Liver (tissue), 9 donors: ENCODE results near the gene SCUBE3. TPM values are rescaled to one million over a fixed set of nuclear protein-coding genes. Genes with fewer than 3 reads are reported as not detected.
A peak's percentile ranks its signal among the peaks of the same experiment; 100 is the strongest.

Source experiments
- DNase-seq: peaks from one replicate; pipeline ENCODE4 v3.0.0-alpha.2; 2017; ENCODE audit warnings: low spot score
- H3K27ac ChIP-seq, 2 donors: one replicate each; pipeline ENCODE4 v1.7.0; 2013; ENCODE audit warnings: inconsistent platforms in 2 of 2, low read length in 2 of 2, control low read depth in 1 of 2, low read depth in 1 of 2, mild to moderate bottlenecking in 1 of 2
- H3K27me3 ChIP-seq, 4 donors: one replicate each; pipeline versions ENCODE4 v1.6.1 to v1.7.0; 2013; ENCODE audit warnings: low read length in 3 of 4, inconsistent platforms in 1 of 4, mild to moderate bottlenecking in 1 of 4, moderate library complexity in 1 of 4; ENCODE audit not compliant: control insufficient read depth in 4 of 4, insufficient read depth in 4 of 4
- H3K36me3 ChIP-seq, 4 donors: one replicate each; pipeline versions ENCODE4 v1.6.1 to v1.7.0; 2013; ENCODE audit warnings: low read length in 3 of 4, mild to moderate bottlenecking in 3 of 4, low read depth in 1 of 4, moderate library complexity in 1 of 4; ENCODE audit not compliant: control insufficient read depth in 4 of 4, insufficient read depth in 3 of 4
- H3K4me1 ChIP-seq, 4 donors: one replicate each; pipeline versions ENCODE4 v1.6.1 to v1.7.0; 2013; ENCODE audit warnings: low read length in 3 of 4, mild to moderate bottlenecking in 3 of 4, moderate library complexity in 1 of 4; ENCODE audit not compliant: control insufficient read depth in 4 of 4, insufficient read depth in 4 of 4
- H3K4me3 ChIP-seq, 3 donors: one replicate each; pipeline versions ENCODE4 v1.6.1 to v1.7.0; 2013; ENCODE audit warnings: low read length in 3 of 3, control low read depth in 1 of 3, low read depth in 1 of 3, mild to moderate bottlenecking in 1 of 3
- H3K9ac ChIP-seq, 2 donors: one replicate each; pipeline ENCODE4 v1.7.0; 2013; ENCODE audit warnings: low read length in 2 of 2, mild to moderate bottlenecking in 2 of 2, moderate library complexity in 2 of 2, control low read depth in 1 of 2, low read depth in 1 of 2
- H3K9me3 ChIP-seq, 4 donors: one replicate each; pipeline versions ENCODE4 v1.6.1 to v1.7.0; 2013; ENCODE audit warnings: low read length in 3 of 4; ENCODE audit not compliant: control insufficient read depth in 4 of 4
- ATF3 ChIP-seq: IDR thresholded peaks from 2 replicates; pipeline ENCODE4 v1.6.1; 2016; ENCODE audit warnings: antibody characterized with exemption
- CTCF ChIP-seq: fragments of 150-350 bp; IDR thresholded peaks from 2 replicates; pipeline ENCODE4 v1.5.1; 2017; ENCODE audit warnings: improper control_type of control experiment, low read depth, low read length; ENCODE audit not compliant: missing input control
- FOXA1 ChIP-seq: IDR thresholded peaks from 2 replicates; pipeline ENCODE4 v1.6.1; 2016; ENCODE audit warnings: antibody characterized with exemption
- FOXA2 ChIP-seq: IDR thresholded peaks from 2 replicates; pipeline ENCODE4 v1.6.1; 2016; ENCODE audit warnings: antibody characterized with exemption
- GABPA ChIP-seq, 2 donors: IDR thresholded peaks in 1 of 2; conservative IDR thresholded peaks in 1 of 2; 2 replicates each; pipeline ENCODE4 v1.6.1; 2016; ENCODE audit warnings: antibody characterized with exemption in 2 of 2, mild to moderate bottlenecking in 1 of 2, moderate library complexity in 1 of 2
- HNF4A ChIP-seq, 2 donors: conservative IDR thresholded peaks; 2 replicates each; pipeline ENCODE4 v1.6.1; 2016; ENCODE audit warnings: antibody characterized with exemption in 2 of 2, mild to moderate bottlenecking in 2 of 2
- HNF4G ChIP-seq: IDR thresholded peaks from 2 replicates; pipeline ENCODE4 v1.6.1; 2016; ENCODE audit warnings: antibody characterized with exemption
- JUND ChIP-seq, 2 donors: IDR thresholded peaks; 2 replicates each; pipeline ENCODE4 v1.6.1; 2016; ENCODE audit warnings: antibody characterized with exemption in 2 of 2
- MAX ChIP-seq: IDR thresholded peaks from 2 replicates; pipeline ENCODE4 v1.6.1; 2016; ENCODE audit warnings: antibody characterized with exemption
- NR2F2 ChIP-seq: IDR thresholded peaks from 2 replicates; pipeline ENCODE4 v1.6.1; 2016; ENCODE audit warnings: antibody characterized with exemption
- RAD21 ChIP-seq, 2 donors: IDR thresholded peaks; 2 replicates each; pipeline ENCODE4 v1.6.1; 2016; ENCODE audit warnings: antibody characterized with exemption in 2 of 2, mild to moderate bottlenecking in 2 of 2
- REST ChIP-seq: IDR thresholded peaks from 2 replicates; pipeline ENCODE4 v1.6.1; 2016; ENCODE audit warnings: antibody characterized with exemption, mild to moderate bottlenecking
- RXRA ChIP-seq, 2 donors: IDR thresholded peaks; 2 replicates each; pipeline ENCODE4 v1.6.1; 2017 to 2018; ENCODE audit warnings: antibody characterized with exemption in 2 of 2, mild to moderate bottlenecking in 1 of 2
- SP1 ChIP-seq: IDR thresholded peaks from 2 replicates; pipeline ENCODE4 v1.6.1; 2018; ENCODE audit warnings: antibody characterized with exemption, mild to moderate bottlenecking
- TAF1 ChIP-seq: conservative IDR thresholded peaks from 2 replicates; pipeline ENCODE4 v1.6.1; 2016; ENCODE audit warnings: antibody characterized with exemption, mild to moderate bottlenecking
- YY1 ChIP-seq: IDR thresholded peaks from 2 replicates; pipeline ENCODE4 v1.6.1; 2016; ENCODE audit warnings: antibody characterized with exemption, mild to moderate bottlenecking
- ZBTB33 ChIP-seq: IDR thresholded peaks from 2 replicates; pipeline ENCODE4 v1.6.1; 2016; ENCODE audit warnings: antibody characterized with exemption
- WGBS: extraction: QIAGEN DNeasy Blood & Tissue Kit; methylation state at CpG from one replicate; pipeline ENCODE4 v1.1.7; 2013; 5-methylcytosine and 5-hydroxymethylcytosine counted together
- polyA plus RNA-seq, 2 donors: library from polyadenylated mRNA; stranded (reverse) in 1 of 2; unstranded in 1 of 2; fragments of 200-250 nt in 1 of 2; fragments of >200 nt in 1 of 2; fragmentation: Nextera tagmentation in 1 of 2; extraction: Ambion mirVana in 1 of 2; gene quantifications; one replicate each; pipeline versions ENCODE4 v1.2.1 to v1.2.3, GENCODE V29; 2013 to 2015
- total RNA-seq, 2 donors: library from RNA; depleted of rRNA; stranded (reverse); fragments of >200 nt; gene quantifications; one replicate each; pipeline ENCODE4 v1.2.3, GENCODE V29; 2014
- donor health status: healthy.
- donor health status: healthy.
- donor health status: healthy.
- donor health status: healthy.
- donor health status: healthy.

Gene SCUBE3
- total and polyA plus RNA-seq, 4 donors, result 0.03 to 0.09 (median 0.07) TPM

- 9% methylated on average over 51 of the region's 51 CpGs for WGBS
These were observed 411 bp upstream of the SCUBE3 start for GRCh38 chr6:35213298-35213791.

GRCh38 chr6:35214869-35215664 is 1.3 kb downstream of the SCUBE3 start:
- H3K9ac ChIP-seq, result no peak overlapping the region
- H3K27me3 ChIP-seq, result peaks cover 0 to 5% (median 0%) of the 10 kb centered on the region in 4 donors
- 57% methylated on average over 18 of the region's 18 CpGs for WGBS
- no peak for TF ChIP-seq MAX
- no peak for TF ChIP-seq FOXA1
- TF ChIP-seq RXRA (IDR thresholded peaks at IDR 0.05), result no peak
- TF ChIP-seq HNF4A (conservative IDR thresholded peaks at IDR 0.05), result no peak
- no peak for TF ChIP-seq GABPA (IDR thresholded peaks at IDR 0.05 in 1 of 2, conservative IDR thresholded peaks at IDR 0.05 in 1 of 2)
- no peaks in the 10 kb centered on the region for H3K9me3 ChIP-seq
- H3K4me3 ChIP-seq, result no peak overlapping the region
- no peak overlapping the region for H3K27ac ChIP-seq
- no peak for DNase-seq
- H3K4me1 ChIP-seq, result peaks cover 9 to 17% (median 13%) of the 10 kb centered on the region in 4 donors
- no peaks in the 10 kb centered on the region for H3K36me3 ChIP-seq

More at GRCh38 chr6:35213298-35213791, 411 bp upstream of the SCUBE3 start:
- peaks cover 0 to 5% (median 0%) of the 10 kb centered on the region in 4 donors for H3K27me3 ChIP-seq
- H3K9me3 ChIP-seq, result no peaks in the 10 kb centered on the region
- peak; percentile 49 for DNase-seq
- peaks cover 9 to 17% (median 13%) of the 10 kb centered on the region in 4 donors for H3K4me1 ChIP-seq
- no peak overlapping the region for H3K27ac ChIP-seq
- no peaks in the 10 kb centered on the region for H3K36me3 ChIP-seq
- H3K4me3 ChIP-seq, result peak overlapping the region in 2 of 3 donors; percentile 9 to 57
- TF ChIP-seq FOXA1, result no peak
- H3K9ac ChIP-seq, result no peak overlapping the region

GRCh38 chr6:35215665-35216411 is 2.1 kb downstream of the SCUBE3 start:
- 88% methylated on average over 6 of the region's 6 CpGs for WGBS
- H3K27ac ChIP-seq, result no peak overlapping the region
- no peaks in the 10 kb centered on the region for H3K36me3 ChIP-seq
- peaks cover 0 to 5% (median 0%) of the 10 kb centered on the region in 4 donors for H3K27me3 ChIP-seq
- no peak overlapping the region for H3K9ac ChIP-seq
- H3K4me3 ChIP-seq, result no peak overlapping the region
- peaks cover 9 to 17% (median 13%) of the 10 kb centered on the region in 4 donors for H3K4me1 ChIP-seq
- no peak for DNase-seq
- H3K9me3 ChIP-seq, result no peaks in the 10 kb centered on the region
- TF ChIP-seq MAX, result no peak
- TF ChIP-seq FOXA2, result no peak
- TF ChIP-seq JUND (IDR thresholded peaks at IDR 0.05), result no peak
- no peak for TF ChIP-seq FOXA1
- no peak for TF ChIP-seq RAD21 (IDR thresholded peaks at IDR 0.05)
- TF ChIP-seq NR2F2, result no peak
- TF ChIP-seq ZBTB33, result no peak
- no peak for TF ChIP-seq CTCF
- no peak for TF ChIP-seq YY1
- TF ChIP-seq TAF1, result no peak
- TF ChIP-seq RXRA (IDR thresholded peaks at IDR 0.05), result no peak
- no peak for TF ChIP-seq REST
- no peak for TF ChIP-seq ATF3
- TF ChIP-seq HNF4A (conservative IDR thresholded peaks at IDR 0.05), result no peak
- no peak for TF ChIP-seq GABPA (IDR thresholded peaks at IDR 0.05 in 1 of 2, conservative IDR thresholded peaks at IDR 0.05 in 1 of 2)
- no peak for TF ChIP-seq HNF4G
- no peak for TF ChIP-seq SP1
